Activated T-helper 2 cell treated with anti-CD3 and anti-CD28 coated beads, Interferon-gamma antibody, Interleukin-2, Interleukin-4, amounts not matched to agents 10 μg/mL and 5 μg/mL and 100 μg/mL, durations not matched to agents 14 hours and 24 hours and 36 hours (primary cell): ENCODE data around the gene C14orf39. TPM values are rescaled to one million over a fixed set of nuclear protein-coding genes. Genes with fewer than 3 reads are reported as not detected.

Experiments
- DNase-seq: peaks from one replicate; pipeline ENCODE4 v3.0.0; 2021; ENCODE audit warnings: low spot score
- H3K27ac Mint-ChIP-seq: one replicate; pipeline ENCODE4 v1.8.0; 2021; ENCODE audit warnings: mixed read lengths
- H3K27me3 Mint-ChIP-seq: one replicate; pipeline ENCODE4 v1.8.0; 2021; ENCODE audit warnings: low read depth, mixed read lengths
- H3K36me3 Mint-ChIP-seq: one replicate; pipeline ENCODE4 v1.8.0; 2021; ENCODE audit warnings: low read depth, mixed read lengths
- H3K4me1 Mint-ChIP-seq: one replicate; pipeline ENCODE4 v1.8.0; 2021; ENCODE audit warnings: low read depth, mixed read lengths
- H3K4me3 Mint-ChIP-seq: one replicate; pipeline ENCODE4 v1.8.0; 2021; ENCODE audit warnings: low read depth, mild to moderate bottlenecking, moderate library complexity, mixed read lengths
- H3K9me3 Mint-ChIP-seq: one replicate; pipeline ENCODE4 v1.8.0; 2021; ENCODE audit warnings: mixed read lengths
- intact Hi-C: fragments of 100-400 bp; cut with micrococcal nuclease; formaldehyde crosslinking; loops from one replicate; pipeline ENCODE4 v1.15.1; 2023
- total RNA-seq: library from RNA; stranded (reverse); gene quantifications from 2 replicates; pipeline ENCODE4 v1.2.3, GENCODE V29; 2022

The C14orf39 gene
- not detected in 2 replicates for total RNA-seq

DNA sequence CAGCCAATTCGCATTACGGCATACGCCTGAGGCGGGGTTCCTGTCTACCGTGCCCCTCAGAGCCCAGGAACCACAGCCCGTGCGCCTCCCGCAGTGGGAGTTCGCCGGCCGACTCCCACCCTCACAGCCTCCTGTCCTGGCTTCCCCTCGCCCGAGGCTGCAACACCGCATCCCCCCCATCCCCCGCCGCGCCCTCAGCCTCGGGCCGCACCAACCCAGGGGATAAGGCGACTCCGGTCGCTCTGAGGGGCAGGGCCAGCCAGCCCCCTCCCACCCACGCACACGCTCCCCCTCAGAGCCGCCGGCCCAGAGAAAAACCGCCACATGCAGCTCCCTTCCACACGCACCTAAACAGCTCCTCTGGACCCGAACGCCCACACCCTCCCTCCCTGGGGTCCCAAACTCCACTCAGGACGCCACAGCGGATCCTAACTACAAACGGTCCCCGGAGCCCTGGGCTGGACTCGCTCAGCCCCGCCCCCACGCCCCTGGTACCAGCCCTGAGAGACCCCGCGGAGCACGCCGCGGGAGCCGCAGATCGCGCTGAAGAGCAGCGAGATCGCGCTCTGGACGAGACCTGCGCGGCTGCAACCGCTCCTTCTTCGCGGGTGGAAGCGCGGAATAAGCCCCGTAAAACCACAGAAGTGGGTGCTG lies at the start of gene C14orf39:
Gene C14orf39 (minus strand): TSS at position 466 of the 654 bp plus-strand sequence. CDS start 985 bp downstream, outside the sequence.
- DNase-seq = no peak
- intact Hi-C loops = loop anchor here (2.0 kb wide), 1 partner anchor 25 kb away; no protein-coding TSS in a partner anchor
- Mint-ChIP-seq H3K27ac (no peak within 1 kb of the TSS), H3K4me1 (peaks cover 2% of the 10 kb centered on the region), H3K27me3 (peaks cover 21% of the 10 kb centered on the region), H3K9me3 (peaks cover 2% of the 10 kb centered on the region), H3K36me3 (no peaks in the 10 kb centered on the region), H3K4me3 (no peak within 1 kb of the TSS)

GRCh38 chr14:60532442-60532841 lies 46.6 kb upstream of the C14orf39 start:
- H3K27me3 Mint-ChIP-seq = peaks cover 11% of the 10 kb centered on the region
- no peaks in the 10 kb centered on the region for H3K4me1 Mint-ChIP-seq
- DNase-seq = no peak
- H3K9me3 Mint-ChIP-seq = no peaks in the 10 kb centered on the region
- intact Hi-C loops = no loop called here
- no peaks in the 10 kb centered on the region for H3K36me3 Mint-ChIP-seq
- H3K4me3 Mint-ChIP-seq = no peak overlapping the region
- no peak overlapping the region for H3K27ac Mint-ChIP-seq

- intact Hi-C loops = loop anchor here (10.0 kb wide), 3 partner anchors 509 to 769 kb away; partner anchors contain the start of gene TMEM30B
- peaks cover 7% of the 10 kb centered on the region for H3K36me3 Mint-ChIP-seq
- peak overlapping the region; percentile 5 for H3K27ac Mint-ChIP-seq
- H3K27me3 Mint-ChIP-seq = peaks cover 68% of the 10 kb centered on the region
- H3K9me3 Mint-ChIP-seq = no peaks in the 10 kb centered on the region
- no peak for DNase-seq
- H3K4me3 Mint-ChIP-seq = peak overlapping the region; percentile 28
- peaks cover 8% of the 10 kb centered on the region for H3K4me1 Mint-ChIP-seq
These were observed 29.8 kb upstream of the C14orf39 start for GRCh38 chr14:60515511-60516289.

GRCh38 chr14:60514741-60515491 lies 29.1 kb upstream of the C14orf39 start:
- peaks cover 8% of the 10 kb centered on the region for H3K4me1 Mint-ChIP-seq
- H3K27me3 Mint-ChIP-seq = peaks cover 70% of the 10 kb centered on the region
- no peak overlapping the region for H3K27ac Mint-ChIP-seq
- H3K36me3 Mint-ChIP-seq = peaks cover 7% of the 10 kb centered on the region
- H3K9me3 Mint-ChIP-seq = no peaks in the 10 kb centered on the region
- peak overlapping the region; percentile 13 for H3K4me3 Mint-ChIP-seq
- no peak for DNase-seq
- intact Hi-C loops = loop anchor here (5.0 to 10.0 kb wide), 4 partner anchors 207 to 770 kb away; partner anchors contain the start of genes SIX4 and TMEM30B

DNA sequence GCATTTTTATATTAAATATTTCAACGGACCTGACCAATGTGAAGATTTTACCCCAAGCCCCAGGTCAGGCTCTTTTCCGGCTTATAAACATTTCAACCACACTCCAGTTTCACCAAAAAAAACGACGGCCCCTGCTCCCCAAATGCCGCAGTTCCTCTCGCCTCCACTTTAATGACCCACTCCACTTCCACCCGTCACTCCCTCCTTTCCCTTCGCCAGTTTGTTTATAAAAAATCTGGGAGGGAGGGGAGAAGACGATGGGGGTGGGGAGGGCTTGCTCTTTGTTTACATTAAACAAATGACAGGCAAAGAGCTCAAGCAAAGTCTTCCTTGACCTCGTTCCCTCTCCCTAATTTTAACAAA lies 28.5 kb upstream of the C14orf39 start:
- intact Hi-C loops = loop anchor here (5.0 to 10.0 kb wide), 4 partner anchors 208 to 770 kb away; partner anchors contain the start of genes SIX4 and TMEM30B
- Mint-ChIP-seq H3K4me1 (peaks cover 8% of the 10 kb centered on the region), H3K9me3 (no peaks in the 10 kb centered on the region), H3K36me3 (peaks cover 7% of the 10 kb centered on the region), H3K27ac (no peak overlapping the region), H3K4me3 (peak overlapping the region; percentile 13), H3K27me3 (peaks cover 74% of the 10 kb centered on the region)
- no peak for DNase-seq

- Mint-ChIP-seq H3K9me3 (no peaks in the 10 kb centered on the region), H3K4me1 (peaks cover 8% of the 10 kb centered on the region), H3K36me3 (peaks cover 7% of the 10 kb centered on the region), H3K4me3 (no peak overlapping the region), H3K27me3 (peaks cover 79% of the 10 kb centered on the region), H3K27ac (no peak overlapping the region)
- no peak for DNase-seq
- intact Hi-C loops = loop anchor here (5.0 to 10.0 kb wide), 4 partner anchors 209 to 772 kb away; partner anchors contain the start of genes SIX4 and TMEM30B
These were observed 27.2 kb upstream of the C14orf39 start for GRCh38 chr14:60512973-60513571.

DNA sequence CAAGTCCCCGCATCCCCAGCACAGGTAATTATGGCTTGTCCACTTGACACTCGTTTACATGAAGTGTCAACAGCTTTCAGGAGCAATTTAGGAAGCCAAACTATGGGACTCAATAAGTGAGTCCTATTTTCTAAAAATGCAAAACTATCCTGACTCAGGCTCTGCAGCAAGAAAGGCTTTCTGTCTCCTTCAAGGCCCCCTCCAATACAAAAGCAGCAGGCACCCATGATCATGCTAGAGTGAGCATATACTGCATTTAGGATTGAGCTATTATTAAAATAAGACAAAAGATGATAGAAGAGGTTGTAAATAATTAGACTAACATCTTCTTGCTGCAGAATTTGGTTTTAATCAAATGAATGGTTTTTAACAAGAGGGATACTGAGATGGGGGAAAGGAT lies 26.3 kb upstream of the C14orf39 start:
- Mint-ChIP-seq H3K36me3 (peaks cover 11% of the 10 kb centered on the region), H3K4me1 (peaks cover 8% of the 10 kb centered on the region), H3K9me3 (no peaks in the 10 kb centered on the region), H3K27me3 (peaks cover 81% of the 10 kb centered on the region), H3K4me3 (no peak overlapping the region), H3K27ac (no peak overlapping the region)
- intact Hi-C loops = loop anchor here (5.0 to 10.0 kb wide), 4 partner anchors 210 to 773 kb away; partner anchors contain the start of genes SIX4 and TMEM30B
- DNase-seq = no peak

DNA sequence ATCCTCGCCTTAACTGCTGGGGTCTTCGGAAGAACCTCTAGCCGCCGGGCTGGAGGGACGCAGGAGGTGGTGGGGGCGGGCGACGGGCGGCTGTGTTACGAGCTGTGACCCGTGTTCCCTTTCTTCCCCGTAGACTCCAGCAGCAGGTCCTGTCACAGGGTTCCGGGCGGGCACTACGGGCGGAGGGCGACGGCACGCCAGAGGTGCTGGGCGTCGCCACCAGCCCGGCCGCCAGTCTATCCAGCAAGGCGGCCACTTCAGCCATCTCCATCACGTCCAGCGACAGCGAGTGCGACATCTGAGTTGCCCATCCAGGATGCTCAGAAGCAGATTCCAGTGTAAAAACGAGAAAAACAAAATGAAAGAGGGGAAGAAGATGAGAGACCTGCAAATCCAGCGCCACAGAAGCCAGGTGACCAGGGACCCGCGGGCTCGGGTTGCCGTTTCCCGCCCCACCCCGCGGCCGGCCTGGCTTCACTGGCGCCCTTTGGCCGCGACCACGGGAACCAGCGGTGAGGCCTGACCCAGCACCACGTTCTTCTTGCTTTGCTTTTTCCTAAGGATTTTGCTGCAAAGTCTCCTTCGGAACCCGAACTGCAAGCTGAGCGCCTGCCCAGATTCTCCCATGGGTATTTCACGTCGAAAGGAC lies 25.2 kb upstream of the C14orf39 start:
- no peaks in the 10 kb centered on the region for H3K9me3 Mint-ChIP-seq
- DNase-seq = no peak
- H3K27ac Mint-ChIP-seq = no peak overlapping the region
- no peak overlapping the region for H3K4me3 Mint-ChIP-seq
- H3K4me1 Mint-ChIP-seq = peaks cover 4% of the 10 kb centered on the region
- H3K27me3 Mint-ChIP-seq = peaks cover 81% of the 10 kb centered on the region
- H3K36me3 Mint-ChIP-seq = peaks cover 7% of the 10 kb centered on the region
- intact Hi-C loops = loop anchor here (2.0 to 10.0 kb wide), 5 partner anchors 26 to 774 kb away; partner anchors contain the start of genes SIX4 and TMEM30B

- Mint-ChIP-seq H3K4me1 (peaks cover 2% of the 10 kb centered on the region), H3K36me3 (peaks cover 4% of the 10 kb centered on the region), H3K4me3 (no peak overlapping the region), H3K27me3 (peaks cover 83% of the 10 kb centered on the region), H3K27ac (no peak overlapping the region), H3K9me3 (no peaks in the 10 kb centered on the region)
- intact Hi-C loops = loop anchor here (2.0 to 10.0 kb wide), 5 partner anchors 26 to 774 kb away; partner anchors contain the start of genes SIX4 and TMEM30B
- DNase-seq = no peak
These were observed 24.5 kb upstream of the C14orf39 start for GRCh38 chr14:60510254-60510950.

DNA sequence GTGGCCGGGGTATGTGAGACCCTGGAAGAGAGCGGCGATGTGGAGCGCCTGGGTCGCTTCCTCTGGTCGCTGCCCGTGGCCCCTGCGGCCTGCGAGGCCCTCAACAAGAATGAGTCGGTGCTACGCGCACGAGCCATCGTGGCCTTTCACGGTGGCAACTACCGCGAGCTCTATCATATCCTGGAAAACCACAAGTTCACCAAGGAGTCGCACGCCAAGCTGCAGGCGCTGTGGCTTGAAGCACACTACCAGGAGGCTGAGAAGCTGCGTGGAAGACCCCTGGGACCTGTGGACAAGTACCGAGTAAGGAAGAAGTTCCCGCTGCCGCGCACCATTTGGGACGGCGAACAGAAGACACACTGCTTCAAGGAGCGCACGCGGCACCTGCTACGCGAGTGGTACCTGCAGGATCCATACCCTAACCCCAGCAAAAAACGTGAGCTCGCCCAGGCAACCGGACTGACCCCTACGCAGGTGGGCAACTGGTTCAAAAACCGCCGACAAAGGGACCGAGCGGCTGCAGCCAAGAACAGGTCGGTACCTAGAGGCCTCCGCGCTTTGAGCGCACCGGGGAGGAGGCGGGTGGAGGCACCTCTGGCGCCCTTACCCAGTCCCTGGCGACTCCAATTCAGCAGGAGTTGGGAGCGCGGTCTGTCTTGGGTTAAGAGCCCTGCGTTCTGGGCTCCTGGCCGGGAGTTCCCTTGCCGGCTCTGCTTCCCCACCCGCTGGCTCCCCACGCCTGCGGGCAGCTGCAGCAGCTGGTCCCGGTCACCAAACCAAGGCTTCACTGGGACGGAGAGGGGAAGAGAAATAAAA lies 23.8 kb upstream of the C14orf39 start:
- H3K27ac Mint-ChIP-seq = peak overlapping the region; percentile 12
- intact Hi-C loops = loop anchor here (2.0 to 10.0 kb wide), 6 partner anchors 25 to 775 kb away; partner anchors contain the start of genes SIX1, SIX4 and TMEM30B
- H3K9me3 Mint-ChIP-seq = no peaks in the 10 kb centered on the region
- peaks cover 84% of the 10 kb centered on the region for H3K27me3 Mint-ChIP-seq
- peaks cover 4% of the 10 kb centered on the region for H3K36me3 Mint-ChIP-seq
- no peak overlapping the region for H3K4me3 Mint-ChIP-seq
- peaks cover 2% of the 10 kb centered on the region for H3K4me1 Mint-ChIP-seq
- no peak for DNase-seq
